ENCODE measurements around the gene HELZ2. TPM values are rescaled to one million over a fixed set of nuclear protein-coding genes. Genes with fewer than 3 reads are reported as not detected.

Gene HELZ2
- total RNA-seq, 1 donor from 2014 or later = 48.8 TPM

GRCh38 chr20:63557481-63557891 is 16.6 kb downstream of the HELZ2 start:
- TF ChIP-seq CTCF (conservative IDR thresholded peaks at IDR 0.05; ENCODE audit: low read depth, low read length) = no peak
- H3K4me3 ChIP-seq (ENCODE audit: low read depth, low read length) = no peak overlapping the region
- no peak for DNase-seq (ENCODE audit: low read depth)

GRCh38 chr20:63556873-63557478 is 17.1 kb downstream of the HELZ2 start:
- TF ChIP-seq CTCF (conservative IDR thresholded peaks at IDR 0.05; ENCODE audit: low read depth, low read length) = no peak
- no peak for DNase-seq (ENCODE audit: low read depth)
- no peak overlapping the region for H3K4me3 ChIP-seq (ENCODE audit: low read depth, low read length)

GRCh38 chr20:63555661-63556381 is 18.2 kb downstream of the HELZ2 start:
- TF ChIP-seq CTCF (conservative IDR thresholded peaks at IDR 0.05; ENCODE audit: low read depth, low read length) = no peak
- H3K4me3 ChIP-seq (ENCODE audit: low read depth, low read length) = no peak overlapping the region
- DNase-seq (ENCODE audit: low read depth) = no peak

- TF ChIP-seq CTCF (conservative IDR thresholded peaks at IDR 0.05; ENCODE audit: low read depth, low read length) = no peak
- no peak for DNase-seq (ENCODE audit: low read depth)
- H3K4me3 ChIP-seq (ENCODE audit: low read depth, low read length) = peak overlapping the region; percentile 67
Measured at GRCh38 chr20:63554361-63555278, 19.4 kb downstream of the HELZ2 start.

GRCh38 chr20:63553933-63554290 is 20.1 kb downstream of the HELZ2 start, which contains the start of gene FNDC11:
FNDC11 (plus strand) TSS chr20:63554159; CDS start chr20:63555664, 1,505 bp downstream.
- TF ChIP-seq CTCF (conservative IDR thresholded peaks at IDR 0.05; ENCODE audit: low read depth, low read length) = no peak

GRCh38 chr20:63553251-63553932 is 20.6 kb downstream of the HELZ2 start:
- peak; percentile 30 for DNase-seq (ENCODE audit: low read depth)
- peak overlapping the region; percentile 67 for H3K4me3 ChIP-seq (ENCODE audit: low read depth, low read length)

More at GRCh38 chr20:63553933-63554290, 20.1 kb downstream of the HELZ2 start, which contains the start of gene FNDC11:
- no peak for DNase-seq (ENCODE audit: low read depth)
- H3K4me3 ChIP-seq (ENCODE audit: low read depth, low read length) = peak within 1 kb of the TSS; percentile 67

More at GRCh38 chr20:63553251-63553932, 20.6 kb downstream of the HELZ2 start:
- no peak for TF ChIP-seq CTCF (conservative IDR thresholded peaks at IDR 0.05; ENCODE audit: low read depth, low read length)
